Measurements from ENCODE around the gene APOA1.

DNA sequence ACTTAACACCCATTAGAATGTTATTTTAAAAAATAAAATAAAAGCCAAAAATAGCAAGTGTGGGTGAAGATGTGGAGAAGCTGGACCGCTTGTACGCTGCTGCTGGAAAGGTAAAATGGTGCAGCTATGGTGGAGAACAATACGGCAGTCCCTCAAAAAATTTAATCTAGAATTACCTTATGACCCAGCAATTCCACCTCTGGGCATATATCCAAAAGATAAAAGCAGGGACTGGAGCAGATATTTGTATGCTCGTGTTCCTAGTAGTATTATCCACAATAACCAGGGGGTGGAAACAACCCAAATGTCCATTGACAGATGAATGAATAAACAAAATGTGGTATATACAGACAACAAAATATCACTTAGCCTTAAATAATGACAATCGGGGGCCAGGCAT lies 39.6 kb downstream of the APOA1 start:
- TF ChIP-seq TBL1XR1 (IDR thresholded peaks at IDR 0.05; ENCODE audit: low read depth, low read length) (no peak), PML (IDR thresholded peaks at IDR 0.05; ENCODE audit: low read length) (no peak), RELA (IDR thresholded peaks at IDR 0.05; ENCODE audit: borderline replicate concordance, partially characterized antibody) (no peak), ZNF274 (IDR thresholded peaks at IDR 0.05; ENCODE audit: insufficient read depth, insufficient read length) (no peak), ZNF24 (IDR thresholded peaks at IDR 0.05) (no peak), ESRRA (IDR thresholded peaks at IDR 0.05; ENCODE audit: low read length) (no peak), CHD4 (IDR thresholded peaks at IDR 0.05) (no peak), SP1 (IDR thresholded peaks at IDR 0.05; ENCODE audit: low read depth, low read length) (no peak)
- TF ChIP-seq, protein P1, sequence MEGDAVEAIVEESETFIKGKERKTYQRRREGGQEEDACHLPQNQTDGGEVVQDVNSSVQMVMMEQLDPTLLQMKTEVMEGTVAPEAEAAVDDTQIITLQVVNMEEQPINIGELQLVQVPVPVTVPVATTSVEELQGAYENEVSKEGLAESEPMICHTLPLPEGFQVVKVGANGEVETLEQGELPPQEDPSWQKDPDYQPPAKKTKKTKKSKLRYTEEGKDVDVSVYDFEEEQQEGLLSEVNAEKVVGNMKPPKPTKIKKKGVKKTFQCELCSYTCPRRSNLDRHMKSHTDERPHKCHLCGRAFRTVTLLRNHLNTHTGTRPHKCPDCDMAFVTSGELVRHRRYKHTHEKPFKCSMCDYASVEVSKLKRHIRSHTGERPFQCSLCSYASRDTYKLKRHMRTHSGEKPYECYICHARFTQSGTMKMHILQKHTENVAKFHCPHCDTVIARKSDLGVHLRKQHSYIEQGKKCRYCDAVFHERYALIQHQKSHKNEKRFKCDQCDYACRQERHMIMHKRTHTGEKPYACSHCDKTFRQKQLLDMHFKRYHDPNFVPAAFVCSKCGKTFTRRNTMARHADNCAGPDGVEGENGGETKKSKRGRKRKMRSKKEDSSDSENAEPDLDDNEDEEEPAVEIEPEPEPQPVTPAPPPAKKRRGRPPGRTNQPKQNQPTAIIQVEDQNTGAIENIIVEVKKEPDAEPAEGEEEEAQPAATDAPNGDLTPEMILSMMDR (IDR thresholded peaks at IDR 0.05 in 2 of 3, conservative IDR thresholded peaks at IDR 0.05 in 1 of 3; ENCODE audit: control insufficient read depth in 2 of 3, extremely low read depth in 1 of 3, insufficient read depth in 1 of 3, low read depth in 3 of 3, low read length in 3 of 3) = no peak
- TF ChIP-seq, protein P2, sequence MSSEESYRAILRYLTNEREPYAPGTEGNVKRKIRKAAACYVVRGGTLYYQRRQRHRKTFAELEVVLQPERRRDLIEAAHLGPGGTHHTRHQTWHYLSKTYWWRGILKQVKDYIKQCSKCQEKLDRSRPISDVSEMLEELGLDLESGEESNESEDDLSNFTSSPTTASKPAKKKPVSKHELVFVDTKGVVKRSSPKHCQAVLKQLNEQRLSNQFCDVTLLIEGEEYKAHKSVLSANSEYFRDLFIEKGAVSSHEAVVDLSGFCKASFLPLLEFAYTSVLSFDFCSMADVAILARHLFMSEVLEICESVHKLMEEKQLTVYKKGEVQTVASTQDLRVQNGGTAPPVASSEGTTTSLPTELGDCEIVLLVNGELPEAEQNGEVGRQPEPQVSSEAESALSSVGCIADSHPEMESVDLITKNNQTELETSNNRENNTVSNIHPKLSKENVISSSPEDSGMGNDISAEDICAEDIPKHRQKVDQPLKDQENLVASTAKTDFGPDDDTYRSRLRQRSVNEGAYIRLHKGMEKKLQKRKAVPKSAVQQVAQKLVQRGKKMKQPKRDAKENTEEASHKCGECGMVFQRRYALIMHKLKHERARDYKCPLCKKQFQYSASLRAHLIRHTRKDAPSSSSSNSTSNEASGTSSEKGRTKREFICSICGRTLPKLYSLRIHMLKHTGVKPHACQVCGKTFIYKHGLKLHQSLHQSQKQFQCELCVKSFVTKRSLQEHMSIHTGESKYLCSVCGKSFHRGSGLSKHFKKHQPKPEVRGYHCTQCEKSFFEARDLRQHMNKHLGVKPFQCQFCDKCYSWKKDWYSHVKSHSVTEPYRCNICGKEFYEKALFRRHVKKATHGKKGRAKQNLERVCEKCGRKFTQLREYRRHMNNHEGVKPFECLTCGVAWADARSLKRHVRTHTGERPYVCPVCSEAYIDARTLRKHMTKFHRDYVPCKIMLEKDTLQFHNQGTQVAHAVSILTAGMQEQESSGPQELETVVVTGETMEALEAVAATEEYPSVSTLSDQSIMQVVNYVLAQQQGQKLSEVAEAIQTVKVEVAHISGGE (CRISPR knock-in tag; IDR thresholded peaks at IDR 0.05) = no peak
- TF ChIP-seq, protein P3, sequence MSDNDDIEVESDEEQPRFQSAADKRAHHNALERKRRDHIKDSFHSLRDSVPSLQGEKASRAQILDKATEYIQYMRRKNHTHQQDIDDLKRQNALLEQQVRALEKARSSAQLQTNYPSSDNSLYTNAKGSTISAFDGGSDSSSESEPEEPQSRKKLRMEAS (IDR thresholded peaks at IDR 0.05; ENCODE audit: low read depth, low read length) = no peak
- TF ChIP-seq, protein P4, sequence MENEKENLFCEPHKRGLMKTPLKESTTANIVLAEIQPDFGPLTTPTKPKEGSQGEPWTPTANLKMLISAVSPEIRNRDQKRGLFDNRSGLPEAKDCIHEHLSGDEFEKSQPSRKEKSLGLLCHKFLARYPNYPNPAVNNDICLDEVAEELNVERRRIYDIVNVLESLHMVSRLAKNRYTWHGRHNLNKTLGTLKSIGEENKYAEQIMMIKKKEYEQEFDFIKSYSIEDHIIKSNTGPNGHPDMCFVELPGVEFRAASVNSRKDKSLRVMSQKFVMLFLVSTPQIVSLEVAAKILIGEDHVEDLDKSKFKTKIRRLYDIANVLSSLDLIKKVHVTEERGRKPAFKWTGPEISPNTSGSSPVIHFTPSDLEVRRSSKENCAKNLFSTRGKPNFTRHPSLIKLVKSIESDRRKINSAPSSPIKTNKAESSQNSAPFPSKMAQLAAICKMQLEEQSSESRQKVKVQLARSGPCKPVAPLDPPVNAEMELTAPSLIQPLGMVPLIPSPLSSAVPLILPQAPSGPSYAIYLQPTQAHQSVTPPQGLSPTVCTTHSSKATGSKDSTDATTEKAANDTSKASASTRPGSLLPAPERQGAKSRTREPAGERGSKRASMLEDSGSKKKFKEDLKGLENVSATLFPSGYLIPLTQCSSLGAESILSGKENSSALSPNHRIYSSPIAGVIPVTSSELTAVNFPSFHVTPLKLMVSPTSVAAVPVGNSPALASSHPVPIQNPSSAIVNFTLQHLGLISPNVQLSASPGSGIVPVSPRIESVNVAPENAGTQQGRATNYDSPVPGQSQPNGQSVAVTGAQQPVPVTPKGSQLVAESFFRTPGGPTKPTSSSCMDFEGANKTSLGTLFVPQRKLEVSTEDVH (IDR thresholded peaks at IDR 0.05; ENCODE audit: low read depth, partially characterized antibody) = no peak
